HEK293 (cell line): ENCODE data around the gene SINHCAF.

Experiments used
- BCL11A ChIP-seq: fragments of 450-650 bp; formaldehyde crosslinking; IDR thresholded peaks from 2 replicates; pipeline ENCODE4 v1.5.1; 2016; ENCODE audit warnings: low read depth, missing biosample characterization, missing genetic modification characterization
- EGR2 ChIP-seq: fragments of 450-650 bp; formaldehyde crosslinking; IDR thresholded peaks from 2 replicates; pipeline ENCODE4 v1.5.1; 2016; ENCODE audit warnings: low read depth, missing biosample characterization, missing genetic modification characterization
- GFI1B ChIP-seq: fragments of 450-650 bp; formaldehyde crosslinking; IDR thresholded peaks from 2 replicates; pipeline ENCODE4 v1.5.1; 2016; ENCODE audit warnings: missing biosample characterization, missing genetic modification characterization
- KLF8 ChIP-seq: fragments of 450-650 bp; formaldehyde crosslinking; IDR thresholded peaks from 2 replicates; pipeline ENCODE4 v1.5.1; 2016; ENCODE audit warnings: missing biosample characterization, missing genetic modification characterization
- MYNN ChIP-seq: fragments of 450-650 bp; formaldehyde crosslinking; IDR thresholded peaks from 2 replicates; pipeline ENCODE4 v1.5.1; 2016; ENCODE audit warnings: missing biosample characterization, missing genetic modification characterization, borderline replicate concordance
- MZF1 ChIP-seq: fragments of 450-650 bp; formaldehyde crosslinking; IDR thresholded peaks from 2 replicates; pipeline ENCODE4 v1.5.1; 2017; ENCODE audit warnings: missing biosample characterization, missing genetic modification characterization, borderline replicate concordance
- ZFP3 ChIP-seq: fragments of 450-650 bp; formaldehyde crosslinking; IDR thresholded peaks from 2 replicates; pipeline ENCODE4 v1.5.1; 2016; ENCODE audit warnings: low read depth, missing biosample characterization, missing genetic modification characterization
- ZNF10 ChIP-seq: fragments of 450-650 bp; formaldehyde crosslinking; IDR thresholded peaks from 2 replicates; pipeline ENCODE4 v1.5.1; 2017; ENCODE audit warnings: missing biosample characterization, missing genetic modification characterization
- ZNF121 ChIP-seq: fragments of 450-650 bp; formaldehyde crosslinking; IDR thresholded peaks from 2 replicates; pipeline ENCODE4 v1.5.1; 2016; ENCODE audit warnings: missing biosample characterization, missing genetic modification characterization
- ZNF2 ChIP-seq: fragments of 450-650 bp; formaldehyde crosslinking; IDR thresholded peaks from 2 replicates; pipeline ENCODE4 v1.5.1; 2016; ENCODE audit warnings: missing biosample characterization, missing genetic modification characterization
- ZNF302 ChIP-seq: fragments of 450-650 bp; formaldehyde crosslinking; IDR thresholded peaks from 2 replicates; pipeline ENCODE4 v1.5.1; 2016; ENCODE audit warnings: missing biosample characterization, missing genetic modification characterization, low read depth
- ZNF354C ChIP-seq: fragments of 450-650 bp; formaldehyde crosslinking; IDR thresholded peaks from 2 replicates; pipeline ENCODE4 v1.5.1; 2016; ENCODE audit warnings: missing biosample characterization, missing genetic modification characterization, low read depth, borderline replicate concordance
- ZNF621 ChIP-seq: fragments of 450-650 bp; formaldehyde crosslinking; IDR thresholded peaks from 2 replicates; pipeline ENCODE4 v1.5.1; 2017; ENCODE audit warnings: missing biosample characterization, missing genetic modification characterization
- ZNF776 ChIP-seq: fragments of 450-650 bp; formaldehyde crosslinking; IDR thresholded peaks from 2 replicates; pipeline ENCODE4 v1.5.0; 2017; ENCODE audit warnings: missing biosample characterization, missing genetic modification characterization, borderline replicate concordance
- ZNF777 ChIP-seq: fragments of 450-650 bp; formaldehyde crosslinking; IDR thresholded peaks from 2 replicates; pipeline ENCODE4 v1.5.1; 2017; ENCODE audit warnings: missing biosample characterization, missing genetic modification characterization, borderline replicate concordance
- TF ChIP-seq, protein P1 (sequence below): fragments of 450-650 bp; formaldehyde crosslinking; IDR thresholded peaks from 2 replicates; pipeline ENCODE4 v1.5.1; 2016; ENCODE audit warnings: missing biosample characterization, missing genetic modification characterization
- TF ChIP-seq, protein P2 (sequence below): fragments of 450-650 bp; formaldehyde crosslinking; IDR thresholded peaks from 2 replicates; pipeline ENCODE4 v1.5.1; 2017; ENCODE audit warnings: missing biosample characterization, missing genetic modification characterization
- TF ChIP-seq, protein P3 (sequence below): fragments of 450-650 bp; formaldehyde crosslinking; IDR thresholded peaks from 2 replicates; pipeline ENCODE4 v1.5.1; 2016; ENCODE audit warnings: missing biosample characterization, missing genetic modification characterization
- TF ChIP-seq, protein P4 (sequence below): fragments of 450-650 bp; formaldehyde crosslinking; IDR thresholded peaks from 2 replicates; pipeline ENCODE4 v1.5.1; 2016; ENCODE audit warnings: missing biosample characterization, missing genetic modification characterization
- TF ChIP-seq, protein P5 (sequence below): fragments of 450-650 bp; formaldehyde crosslinking; optimal IDR thresholded peaks from 2 replicates; pipeline ENCODE3; 2016; ENCODE audit warnings: missing biosample characterization, mild to moderate bottlenecking, missing genetic modification characterization
- TF ChIP-seq, protein P6 (sequence below): fragments of 450-650 bp; formaldehyde crosslinking; IDR thresholded peaks from 2 replicates; pipeline ENCODE4 v1.5.1; 2016; ENCODE audit warnings: missing biosample characterization, missing genetic modification characterization
- TF ChIP-seq, protein P7 (sequence below): fragments of 450-650 bp; formaldehyde crosslinking; IDR thresholded peaks from 2 replicates; pipeline ENCODE4 v1.5.1; 2017; ENCODE audit warnings: missing biosample characterization, missing genetic modification characterization

The SINHCAF gene

DNA sequence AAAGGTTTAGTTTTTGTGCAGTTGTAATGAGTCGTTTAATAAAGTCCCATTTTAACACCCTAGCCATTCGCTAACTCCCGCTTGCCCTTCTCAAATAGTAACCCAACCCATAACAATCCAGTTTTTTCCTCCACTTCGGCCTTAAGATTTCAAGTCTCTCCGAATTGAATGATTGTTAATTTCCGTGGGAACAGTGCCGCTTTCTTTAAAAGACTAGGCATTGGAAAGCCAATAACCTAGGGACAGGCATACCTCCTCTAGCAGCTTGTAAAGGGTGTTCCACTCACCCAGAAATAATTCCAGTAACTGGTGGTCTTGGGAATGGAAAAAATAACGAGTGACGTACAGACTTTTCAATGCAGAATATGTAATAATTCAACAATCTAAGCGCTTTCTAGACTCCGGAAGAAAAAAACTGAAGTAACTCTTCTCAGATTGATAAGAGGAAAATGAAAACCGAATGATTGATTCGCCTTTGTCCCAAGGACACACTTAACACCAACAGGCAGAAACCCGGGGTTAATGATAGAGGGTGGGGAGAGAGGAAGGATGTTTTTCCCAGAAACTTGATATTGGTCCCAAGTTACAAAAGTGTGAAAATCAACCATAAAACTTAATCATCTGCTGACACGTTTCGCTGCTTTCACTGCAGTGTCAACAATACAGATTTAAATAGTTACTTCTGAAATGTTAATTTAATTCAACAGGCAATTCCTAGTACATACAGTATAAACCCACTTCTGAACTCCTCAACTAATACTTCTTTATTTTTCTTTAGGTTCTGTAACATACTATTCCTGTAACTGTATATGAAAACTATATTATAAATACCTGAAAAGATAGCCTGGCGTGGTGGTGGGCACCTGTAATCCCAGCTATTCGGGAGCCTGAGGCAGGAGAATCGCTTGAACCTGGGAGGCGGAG, 1.0 kb upstream of the SINHCAF start (continued):
- TF ChIP-seq, protein P1, sequence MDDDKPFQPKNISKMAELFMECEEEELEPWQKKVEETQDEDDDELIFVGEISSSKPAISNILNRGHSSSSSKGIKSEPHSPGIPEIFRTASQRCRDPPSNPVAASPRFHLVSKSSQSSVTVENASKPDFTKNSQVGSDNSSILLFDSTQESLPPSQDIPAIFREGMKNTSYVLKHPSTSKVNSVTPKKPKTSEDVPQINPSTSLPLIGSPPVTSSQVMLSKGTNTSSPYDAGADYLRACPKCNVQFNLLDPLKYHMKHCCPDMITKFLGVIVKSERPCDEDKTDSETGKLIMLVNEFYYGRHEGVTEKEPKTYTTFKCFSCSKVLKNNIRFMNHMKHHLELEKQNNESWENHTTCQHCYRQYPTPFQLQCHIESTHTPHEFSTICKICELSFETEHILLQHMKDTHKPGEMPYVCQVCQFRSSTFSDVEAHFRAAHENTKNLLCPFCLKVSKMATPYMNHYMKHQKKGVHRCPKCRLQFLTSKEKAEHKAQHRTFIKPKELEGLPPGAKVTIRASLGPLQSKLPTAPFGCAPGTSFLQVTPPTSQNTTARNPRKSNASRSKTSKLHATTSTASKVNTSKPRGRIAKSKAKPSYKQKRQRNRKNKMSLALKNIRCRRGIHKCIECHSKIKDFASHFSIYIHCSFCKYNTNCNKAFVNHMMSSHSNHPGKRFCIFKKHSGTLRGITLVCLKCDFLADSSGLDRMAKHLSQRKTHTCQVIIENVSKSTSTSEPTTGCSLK (tag by site-specific recombination) = no peak
- TF ChIP-seq MYNN (no peak), MZF1 (tag by site-specific recombination) (no peak), BCL11A (tag by site-specific recombination) (0 out of 2 replicates have a peak, but pooled peaks have one; percentile 41), EGR2 (tag by site-specific recombination) (no peak), ZFP3 (tag by site-specific recombination) (no peak), ZNF10 (tag by site-specific recombination) (no peak), ZNF302 (tag by site-specific recombination) (no peak), ZNF354C (no peak), ZNF777 (tag by site-specific recombination) (no peak), ZNF121 (no peak), ZNF776 (tag by site-specific recombination) (no peak), GFI1B (tag by site-specific recombination) (peak; percentile 67; the same call in 1 of the 2 replicates), ZNF621 (tag by site-specific recombination) (no peak), KLF8 (tag by site-specific recombination) (no peak), ZNF2 (tag by site-specific recombination) (no peak)
- TF ChIP-seq, protein P2, sequence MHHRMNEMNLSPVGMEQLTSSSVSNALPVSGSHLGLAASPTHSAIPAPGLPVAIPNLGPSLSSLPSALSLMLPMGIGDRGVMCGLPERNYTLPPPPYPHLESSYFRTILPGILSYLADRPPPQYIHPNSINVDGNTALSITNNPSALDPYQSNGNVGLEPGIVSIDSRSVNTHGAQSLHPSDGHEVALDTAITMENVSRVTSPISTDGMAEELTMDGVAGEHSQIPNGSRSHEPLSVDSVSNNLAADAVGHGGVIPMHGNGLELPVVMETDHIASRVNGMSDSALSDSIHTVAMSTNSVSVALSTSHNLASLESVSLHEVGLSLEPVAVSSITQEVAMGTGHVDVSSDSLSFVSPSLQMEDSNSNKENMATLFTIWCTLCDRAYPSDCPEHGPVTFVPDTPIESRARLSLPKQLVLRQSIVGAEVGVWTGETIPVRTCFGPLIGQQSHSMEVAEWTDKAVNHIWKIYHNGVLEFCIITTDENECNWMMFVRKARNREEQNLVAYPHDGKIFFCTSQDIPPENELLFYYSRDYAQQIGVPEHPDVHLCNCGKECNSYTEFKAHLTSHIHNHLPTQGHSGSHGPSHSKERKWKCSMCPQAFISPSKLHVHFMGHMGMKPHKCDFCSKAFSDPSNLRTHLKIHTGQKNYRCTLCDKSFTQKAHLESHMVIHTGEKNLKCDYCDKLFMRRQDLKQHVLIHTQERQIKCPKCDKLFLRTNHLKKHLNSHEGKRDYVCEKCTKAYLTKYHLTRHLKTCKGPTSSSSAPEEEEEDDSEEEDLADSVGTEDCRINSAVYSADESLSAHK (tag by site-specific recombination) = peak; percentile 70
- TF ChIP-seq, protein P3, sequence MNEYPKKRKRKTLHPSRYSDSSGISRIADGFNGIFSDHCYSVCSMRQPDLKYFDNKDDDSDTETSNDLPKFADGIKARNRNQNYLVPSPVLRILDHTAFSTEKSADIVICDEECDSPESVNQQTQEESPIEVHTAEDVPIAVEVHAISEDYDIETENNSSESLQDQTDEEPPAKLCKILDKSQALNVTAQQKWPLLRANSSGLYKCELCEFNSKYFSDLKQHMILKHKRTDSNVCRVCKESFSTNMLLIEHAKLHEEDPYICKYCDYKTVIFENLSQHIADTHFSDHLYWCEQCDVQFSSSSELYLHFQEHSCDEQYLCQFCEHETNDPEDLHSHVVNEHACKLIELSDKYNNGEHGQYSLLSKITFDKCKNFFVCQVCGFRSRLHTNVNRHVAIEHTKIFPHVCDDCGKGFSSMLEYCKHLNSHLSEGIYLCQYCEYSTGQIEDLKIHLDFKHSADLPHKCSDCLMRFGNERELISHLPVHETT (tag by site-specific recombination) = 0 out of 2 replicates have a peak, but pooled peaks have one; percentile 28
- TF ChIP-seq, protein P4, sequence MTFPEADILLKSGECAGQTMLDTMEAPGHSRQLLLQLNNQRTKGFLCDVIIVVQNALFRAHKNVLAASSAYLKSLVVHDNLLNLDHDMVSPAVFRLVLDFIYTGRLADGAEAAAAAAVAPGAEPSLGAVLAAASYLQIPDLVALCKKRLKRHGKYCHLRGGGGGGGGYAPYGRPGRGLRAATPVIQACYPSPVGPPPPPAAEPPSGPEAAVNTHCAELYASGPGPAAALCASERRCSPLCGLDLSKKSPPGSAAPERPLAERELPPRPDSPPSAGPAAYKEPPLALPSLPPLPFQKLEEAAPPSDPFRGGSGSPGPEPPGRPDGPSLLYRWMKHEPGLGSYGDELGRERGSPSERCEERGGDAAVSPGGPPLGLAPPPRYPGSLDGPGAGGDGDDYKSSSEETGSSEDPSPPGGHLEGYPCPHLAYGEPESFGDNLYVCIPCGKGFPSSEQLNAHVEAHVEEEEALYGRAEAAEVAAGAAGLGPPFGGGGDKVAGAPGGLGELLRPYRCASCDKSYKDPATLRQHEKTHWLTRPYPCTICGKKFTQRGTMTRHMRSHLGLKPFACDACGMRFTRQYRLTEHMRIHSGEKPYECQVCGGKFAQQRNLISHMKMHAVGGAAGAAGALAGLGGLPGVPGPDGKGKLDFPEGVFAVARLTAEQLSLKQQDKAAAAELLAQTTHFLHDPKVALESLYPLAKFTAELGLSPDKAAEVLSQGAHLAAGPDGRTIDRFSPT = no peak
- TF ChIP-seq, protein P5, sequence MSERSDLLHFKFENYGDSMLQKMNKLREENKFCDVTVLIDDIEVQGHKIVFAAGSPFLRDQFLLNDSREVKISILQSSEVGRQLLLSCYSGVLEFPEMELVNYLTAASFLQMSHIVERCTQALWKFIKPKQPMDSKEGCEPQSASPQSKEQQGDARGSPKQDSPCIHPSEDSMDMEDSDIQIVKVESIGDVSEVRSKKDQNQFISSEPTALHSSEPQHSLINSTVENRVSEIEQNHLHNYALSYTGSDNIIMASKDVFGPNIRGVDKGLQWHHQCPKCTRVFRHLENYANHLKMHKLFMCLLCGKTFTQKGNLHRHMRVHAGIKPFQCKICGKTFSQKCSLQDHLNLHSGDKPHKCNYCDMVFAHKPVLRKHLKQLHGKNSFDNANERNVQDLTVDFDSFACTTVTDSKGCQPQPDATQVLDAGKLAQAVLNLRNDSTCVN = no peak
- TF ChIP-seq, protein P6, sequence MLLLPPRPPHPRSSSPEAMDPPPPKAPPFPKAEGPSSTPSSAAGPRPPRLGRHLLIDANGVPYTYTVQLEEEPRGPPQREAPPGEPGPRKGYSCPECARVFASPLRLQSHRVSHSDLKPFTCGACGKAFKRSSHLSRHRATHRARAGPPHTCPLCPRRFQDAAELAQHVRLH (tag by site-specific recombination) = no peak
- TF ChIP-seq, protein P7, sequence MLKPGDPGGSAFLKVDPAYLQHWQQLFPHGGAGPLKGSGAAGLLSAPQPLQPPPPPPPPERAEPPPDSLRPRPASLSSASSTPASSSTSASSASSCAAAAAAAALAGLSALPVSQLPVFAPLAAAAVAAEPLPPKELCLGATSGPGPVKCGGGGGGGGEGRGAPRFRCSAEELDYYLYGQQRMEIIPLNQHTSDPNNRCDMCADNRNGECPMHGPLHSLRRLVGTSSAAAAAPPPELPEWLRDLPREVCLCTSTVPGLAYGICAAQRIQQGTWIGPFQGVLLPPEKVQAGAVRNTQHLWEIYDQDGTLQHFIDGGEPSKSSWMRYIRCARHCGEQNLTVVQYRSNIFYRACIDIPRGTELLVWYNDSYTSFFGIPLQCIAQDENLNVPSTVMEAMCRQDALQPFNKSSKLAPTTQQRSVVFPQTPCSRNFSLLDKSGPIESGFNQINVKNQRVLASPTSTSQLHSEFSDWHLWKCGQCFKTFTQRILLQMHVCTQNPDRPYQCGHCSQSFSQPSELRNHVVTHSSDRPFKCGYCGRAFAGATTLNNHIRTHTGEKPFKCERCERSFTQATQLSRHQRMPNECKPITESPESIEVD (tag by site-specific recombination) = peak; percentile 98
